Activated CD8-positive, alpha-beta T cell treated with anti-CD3 and anti-CD28 coated beads for 36 hours (primary cell): ENCODE measurements around the gene PEPD. TPM values are rescaled to one million over a fixed set of nuclear protein-coding genes. Genes with fewer than 3 reads are reported as not detected.

ENCODE experiments used
- ATAC-seq: fragments of 200-7000 bp; cut with Tn5 transposase; one replicate; pipeline ENCODE4 v1.10.0; 2021; ENCODE audit warnings: mild to moderate bottlenecking, moderate library complexity
- CTCF ChIA-PET: fragments of 350-600 bp; sonication (Branson Sonifier 250); formaldehyde crosslinking; loops from one replicate; lab custom pipeline; 2021; ENCODE audit warnings: antibody characterized with exemption; lab: Charles Lee
- POLR2A ChIA-PET: fragments of 350-600 bp; sonication (Branson Sonifier 250); formaldehyde crosslinking; loops from one replicate; lab custom pipeline; 2021; ENCODE audit warnings: antibody characterized with exemption; lab: Charles Lee
- DNase-seq: peaks from one replicate; pipeline ENCODE4 v3.0.0-alpha.2; 2020
- H3K27ac Mint-ChIP-seq: one replicate; pipeline ENCODE4 v1.8.0; 2021; ENCODE audit warnings: mild to moderate bottlenecking, mixed read lengths
- H3K27me3 Mint-ChIP-seq: one replicate; pipeline ENCODE4 v1.8.0; 2021; ENCODE audit warnings: mixed read lengths
- H3K36me3 Mint-ChIP-seq: one replicate; pipeline ENCODE4 v1.8.0; 2021; ENCODE audit warnings: low read depth, mixed read lengths
- H3K4me1 Mint-ChIP-seq: one replicate; pipeline ENCODE4 v1.8.0; 2021; ENCODE audit warnings: low read depth, mixed read lengths
- H3K4me3 Mint-ChIP-seq: one replicate; pipeline ENCODE4 v1.8.0; 2021; ENCODE audit warnings: mild to moderate bottlenecking, moderate library complexity, mixed read lengths
- H3K9me3 Mint-ChIP-seq: one replicate; pipeline ENCODE4 v1.8.0; 2021; ENCODE audit warnings: mixed read lengths
- CTCF ChIP-seq: fragments of 200-600 bp; IDR thresholded peaks from one replicate; pipeline ENCODE4 v1.8.0; 2022; ENCODE audit warnings: antibody characterized with exemption, mild to moderate bottlenecking
- intact Hi-C: fragments of 100-400 bp; cut with micrococcal nuclease; formaldehyde crosslinking; loops from one replicate; pipeline ENCODE4 v1.10.0; 2022
- total RNA-seq, 2 experiments: library from RNA; stranded (reverse); gene quantifications; one replicate each; pipeline ENCODE4 v1.2.3, GENCODE V29; 2021

Gene PEPD
- total RNA-seq, 2 experiments from 2014 or later: 32.6 to 34.6 TPM

- POLR2A ChIA-PET: no interaction called here
- Mint-ChIP-seq H3K27me3 (no peaks in the 10 kb centered on the region), H3K9me3 (no peaks in the 10 kb centered on the region), H3K27ac (no peak overlapping the region), H3K4me1 (no peaks in the 10 kb centered on the region), H3K36me3 (peaks cover 1% of the 10 kb centered on the region), H3K4me3 (no peak overlapping the region)
- intact Hi-C loops: no loop called here
- ATAC-seq (no peak), DNase-seq (no peak)
- CTCF ChIA-PET: interaction anchor here (1.2 kb wide), 1 partner anchor 33 kb away, joined by 4 read pairs; no protein-coding TSS in a partner anchor
- TF ChIP-seq CTCF: no peak
Measured at GRCh38 chr19:33464010-33464732, 57.4 kb downstream of the PEPD start.

- Mint-ChIP-seq H3K4me1 (no peaks in the 10 kb centered on the region), H3K27ac (no peak overlapping the region), H3K9me3 (no peaks in the 10 kb centered on the region), H3K27me3 (no peaks in the 10 kb centered on the region), H3K4me3 (no peak overlapping the region), H3K36me3 (peaks cover 1% of the 10 kb centered on the region)
- ChIA-PET POLR2A (no interaction called here), CTCF (interaction anchor here (1.2 kb wide), 1 partner anchor 33 kb away, joined by 4 read pairs; no protein-coding TSS in a partner anchor)
- intact Hi-C loops: no loop called here
- no peak for TF ChIP-seq CTCF
- ATAC-seq: no peak
- DNase-seq: no peak
Measured at GRCh38 chr19:33463199-33463598, 58.4 kb downstream of the PEPD start.

- DNase-seq (no peak), ATAC-seq (no peak)
- no peaks in the 10 kb centered on the region for H3K4me1 Mint-ChIP-seq
- POLR2A ChIA-PET: no interaction called here
- intact Hi-C loops: no loop called here
- CTCF ChIA-PET: no interaction called here
- peaks cover 1% of the 10 kb centered on the region for H3K36me3 Mint-ChIP-seq
- TF ChIP-seq CTCF: no peak
- H3K4me3 Mint-ChIP-seq: no peak overlapping the region
- no peaks in the 10 kb centered on the region for H3K27me3 Mint-ChIP-seq
- H3K9me3 Mint-ChIP-seq: no peaks in the 10 kb centered on the region
- H3K27ac Mint-ChIP-seq: no peak overlapping the region
Measured at GRCh38 chr19:33462112-33462791, 59.3 kb downstream of the PEPD start.

- Mint-ChIP-seq H3K27me3 (no peaks in the 10 kb centered on the region), H3K27ac (no peak overlapping the region), H3K36me3 (peaks cover 1% of the 10 kb centered on the region), H3K9me3 (no peaks in the 10 kb centered on the region), H3K4me3 (no peak overlapping the region), H3K4me1 (no peaks in the 10 kb centered on the region)
- POLR2A ChIA-PET: no interaction called here
- CTCF ChIA-PET: no interaction called here
- TF ChIP-seq CTCF: no peak
- intact Hi-C loops: no loop called here
- no peak for ATAC-seq
- DNase-seq: no peak
Measured at GRCh38 chr19:33461256-33462111, 60.1 kb downstream of the PEPD start.
